Gastroesophageal sphincter (tissue), 3 donors: Measurements from ENCODE around the gene ARFRP1.

Experiments used
- EP300 ChIP-seq: sonication (generic); formaldehyde crosslinking; IDR thresholded peaks from one replicate; pipeline ENCODE4 v1.6.1; 2017; ENCODE audit warnings: antibody characterized with exemption, mild to moderate bottlenecking
- TF ChIP-seq, protein P1 (sequence below), 4 experiments: fragments of 200-600 bp in 2 of 4; fragments of 450-650 bp in 2 of 4; sonication (generic) in 1 of 4; IDR thresholded peaks; one replicate each; pipeline ENCODE4 v1.5.1; 2017 to 2019; ENCODE audit warnings: antibody characterized with exemption in 4 of 4, mild to moderate bottlenecking in 2 of 4, moderate library complexity in 2 of 4

DNA sequence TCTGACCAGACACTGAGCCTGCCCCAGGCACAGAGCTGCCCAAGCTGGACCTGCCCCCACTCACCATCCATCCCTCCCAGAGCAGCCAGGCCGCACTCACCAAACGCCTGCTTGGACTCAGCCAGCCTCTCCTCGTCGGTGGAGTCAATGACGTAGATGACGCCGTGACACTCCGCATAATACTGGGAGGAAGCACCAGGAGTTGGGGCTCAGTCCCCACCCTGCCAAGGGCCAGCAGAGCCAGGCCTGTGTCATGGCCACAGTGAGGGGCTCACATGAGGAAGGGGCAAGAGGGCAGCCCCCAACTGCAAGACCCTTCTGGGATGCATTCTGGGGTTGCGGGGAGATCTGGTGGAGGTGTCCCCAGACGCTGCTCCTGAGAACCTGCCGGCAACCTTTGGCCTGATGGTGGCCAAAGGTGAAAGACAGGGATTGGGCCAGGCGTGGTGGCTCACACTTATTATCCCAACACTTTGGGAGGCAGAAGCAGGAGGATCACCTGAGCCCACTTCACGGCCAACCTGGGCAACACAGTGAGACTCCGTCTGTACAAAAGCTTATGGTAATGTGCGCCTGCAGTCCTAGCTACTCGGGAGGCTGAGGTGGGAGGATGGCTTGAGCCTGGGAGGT lies 5.6 kb downstream of the ARFRP1 start:
- no peak for TF ChIP-seq EP300
- TF ChIP-seq, protein P1, sequence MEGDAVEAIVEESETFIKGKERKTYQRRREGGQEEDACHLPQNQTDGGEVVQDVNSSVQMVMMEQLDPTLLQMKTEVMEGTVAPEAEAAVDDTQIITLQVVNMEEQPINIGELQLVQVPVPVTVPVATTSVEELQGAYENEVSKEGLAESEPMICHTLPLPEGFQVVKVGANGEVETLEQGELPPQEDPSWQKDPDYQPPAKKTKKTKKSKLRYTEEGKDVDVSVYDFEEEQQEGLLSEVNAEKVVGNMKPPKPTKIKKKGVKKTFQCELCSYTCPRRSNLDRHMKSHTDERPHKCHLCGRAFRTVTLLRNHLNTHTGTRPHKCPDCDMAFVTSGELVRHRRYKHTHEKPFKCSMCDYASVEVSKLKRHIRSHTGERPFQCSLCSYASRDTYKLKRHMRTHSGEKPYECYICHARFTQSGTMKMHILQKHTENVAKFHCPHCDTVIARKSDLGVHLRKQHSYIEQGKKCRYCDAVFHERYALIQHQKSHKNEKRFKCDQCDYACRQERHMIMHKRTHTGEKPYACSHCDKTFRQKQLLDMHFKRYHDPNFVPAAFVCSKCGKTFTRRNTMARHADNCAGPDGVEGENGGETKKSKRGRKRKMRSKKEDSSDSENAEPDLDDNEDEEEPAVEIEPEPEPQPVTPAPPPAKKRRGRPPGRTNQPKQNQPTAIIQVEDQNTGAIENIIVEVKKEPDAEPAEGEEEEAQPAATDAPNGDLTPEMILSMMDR (IDR thresholded peaks at IDR 0.05), result no peak
